ENCODE measurements around the gene CYP8B1. TPM values are rescaled to one million over a fixed set of nuclear protein-coding genes. Genes with fewer than 3 reads are reported as not detected.

Gene CYP8B1
- total and polyA plus RNA-seq, 11 donors = 0.14 TPM; not detected in 10

- no peaks in the 10 kb centered on the region for H3K27me3 ChIP-seq
- no peak for ATAC-seq
- no peaks in the 10 kb centered on the region for H3K36me3 ChIP-seq
- no peak for TF ChIP-seq CTCF (IDR thresholded peaks at IDR 0.05)
- no peak for TF ChIP-seq POLR2A (IDR thresholded peaks at IDR 0.05)
- H3K27ac ChIP-seq = no peak overlapping the region
- intact Hi-C loops (cut with DNase I) = no loop called here
- peaks cover 0 to 2% (median 0%) of the 10 kb centered on the region in 12 donors for H3K9me3 ChIP-seq
- no peak for DNase-seq
- peaks cover 0 to 16% (median 0%) of the 10 kb centered on the region in 12 donors for H3K4me1 ChIP-seq
- H3K4me3 ChIP-seq = no peak overlapping the region
- WGBS, 4 donors = 90 to 91% (median 90%) methylated on average over 3 of the region's 3 CpGs
Observed at GRCh38 chr3:42856544-42856943, 19.1 kb downstream of the CYP8B1 start.

GRCh38 chr3:42855547-42856380, 19.9 kb downstream of the CYP8B1 start:
- WGBS, 4 donors = 62 to 67% (median 64%) methylated on average over 4 of the region's 4 CpGs
- H3K36me3 ChIP-seq = no peaks in the 10 kb centered on the region
- no peak overlapping the region for H3K27ac ChIP-seq
- intact Hi-C loops (cut with DNase I) = no loop called here
- DNase-seq (no peak), ATAC-seq (no peak)
- no peak overlapping the region for H3K4me3 ChIP-seq
- peaks cover 0 to 24% (median 0%) of the 10 kb centered on the region in 12 donors for H3K4me1 ChIP-seq
- H3K9me3 ChIP-seq = no peaks in the 10 kb centered on the region
- H3K27me3 ChIP-seq = no peaks in the 10 kb centered on the region
- TF ChIP-seq POLR2A (IDR thresholded peaks at IDR 0.05) = no peak
- TF ChIP-seq CTCF (IDR thresholded peaks at IDR 0.05) = no peak

- H3K9me3 ChIP-seq = no peaks in the 10 kb centered on the region
- no peak for TF ChIP-seq POLR2A (IDR thresholded peaks at IDR 0.05)
- TF ChIP-seq CTCF (IDR thresholded peaks at IDR 0.05) = no peak
- no peaks in the 10 kb centered on the region for H3K36me3 ChIP-seq
- intact Hi-C loops (cut with DNase I) = no loop called here
- H3K4me1 ChIP-seq = peaks cover 0 to 27% (median 0%) of the 10 kb centered on the region in 12 donors
- DNase-seq (no peak), ATAC-seq (no peak)
- H3K27me3 ChIP-seq = no peaks in the 10 kb centered on the region
- H3K27ac ChIP-seq = no peak overlapping the region
- H3K4me3 ChIP-seq = no peak overlapping the region
Observed at GRCh38 chr3:42855219-42855546, 20.5 kb downstream of the CYP8B1 start.

DNA sequence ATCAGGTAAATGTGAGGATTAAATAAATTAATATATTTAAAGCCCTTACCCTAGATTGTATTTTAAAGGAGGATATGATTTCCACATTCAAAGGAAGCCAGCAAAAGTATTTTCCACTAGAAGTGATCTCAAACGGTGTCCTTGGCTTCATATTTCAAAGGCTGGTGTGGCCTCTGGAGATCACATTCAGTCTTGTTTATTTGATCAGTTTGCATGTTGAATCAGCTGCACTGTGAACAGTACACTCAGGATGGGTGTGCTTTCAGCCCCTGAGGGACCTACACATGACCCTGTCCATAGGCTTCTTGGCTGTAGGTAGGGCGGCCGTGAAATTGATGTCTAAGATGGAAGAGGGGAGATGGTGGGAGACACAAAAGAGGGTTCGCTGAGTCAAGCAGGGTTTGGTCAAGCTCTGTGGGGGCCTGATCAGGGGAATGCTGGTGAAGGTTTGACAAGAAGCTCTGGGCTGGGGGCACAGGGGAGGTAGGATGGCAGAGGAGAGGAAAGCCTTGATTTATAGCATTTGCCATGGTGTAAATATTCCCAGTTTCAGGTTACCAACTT, 21.9 kb downstream of the CYP8B1 start:
- Histone ChIP-seq H3K36me3 (no peaks in the 10 kb centered on the region), H3K27ac (no peak overlapping the region)

More for the DNA sequence above, 21.9 kb downstream of the CYP8B1 start:
- DNase-seq (no peak), ATAC-seq (no peak)
- Histone ChIP-seq H3K9me3 (no peaks in the 10 kb centered on the region), H3K27me3 (no peaks in the 10 kb centered on the region), H3K4me3 (no peak overlapping the region), H3K4me1 (peaks cover 0 to 27% (median 0%) of the 10 kb centered on the region in 12 donors)
- TF ChIP-seq CTCF (IDR thresholded peaks at IDR 0.05) (no peak), POLR2A (IDR thresholded peaks at IDR 0.05) (no peak)
- 86 to 91% (median 89%) methylated on average over 4 of the region's 4 CpGs for WGBS, 4 donors
- intact Hi-C loops (cut with DNase I) = no loop called here
